Mucosa of stomach (tissue), 1 donor: ENCODE measurements around the gene SATL1.
"Not testable (repeated sequence)": the region's sequence is repeated elsewhere in the genome, so short reads cannot be mapped to it uniquely, and the experiment has no call there.

Source experiments
- H3K27me3 ChIP-seq: one replicate; pipeline ENCODE4 v1.7.0; 2013; ENCODE audit warnings: mild to moderate bottlenecking, low read length; ENCODE audit not compliant: control insufficient read depth, insufficient read depth
- H3K36me3 ChIP-seq: one replicate; pipeline ENCODE4 v1.7.0; 2013; ENCODE audit warnings: low read length; ENCODE audit not compliant: control insufficient read depth, insufficient read depth
- H3K4me1 ChIP-seq: one replicate; pipeline ENCODE4 v1.7.0; 2013; ENCODE audit warnings: mild to moderate bottlenecking, low read length; ENCODE audit not compliant: control insufficient read depth, insufficient read depth
- H3K4me3 ChIP-seq: one replicate; pipeline ENCODE4 v1.7.0; 2013; ENCODE audit warnings: low read length
- H3K9ac ChIP-seq: one replicate; pipeline ENCODE4 v1.7.0; 2013; ENCODE audit warnings: mild to moderate bottlenecking, low read length, moderate library complexity
- H3K9me3 ChIP-seq: one replicate; pipeline ENCODE4 v1.7.0; 2013; ENCODE audit warnings: mild to moderate bottlenecking, low read length, moderate library complexity; ENCODE audit not compliant: control insufficient read depth
- donor health status: Pancreatic carcinoma.

The SATL1 gene

GRCh38 chrX:85243761-85244449, at the start of gene SATL1, which contains the start of gene ZNF711:
Gene SATL1, minus strand, starts transcription at chrX:85243779. Its CDS starts 134,811 bp downstream, at chrX:85108968.
Gene ZNF711, plus strand, starts transcription at chrX:85243991. Its CDS starts 3,582 bp downstream, at chrX:85247573.
- Histone ChIP-seq H3K9me3 (no peaks in the 10 kb centered on the region), H3K9ac (peak within 1 kb of the TSS; percentile 61), H3K36me3 (no peaks in the 10 kb centered on the region), H3K4me3 (peak within 1 kb of the TSS; percentile 19), H3K27me3 (no peaks in the 10 kb centered on the region), H3K4me1 (no peaks in the 10 kb centered on the region)

DNA sequence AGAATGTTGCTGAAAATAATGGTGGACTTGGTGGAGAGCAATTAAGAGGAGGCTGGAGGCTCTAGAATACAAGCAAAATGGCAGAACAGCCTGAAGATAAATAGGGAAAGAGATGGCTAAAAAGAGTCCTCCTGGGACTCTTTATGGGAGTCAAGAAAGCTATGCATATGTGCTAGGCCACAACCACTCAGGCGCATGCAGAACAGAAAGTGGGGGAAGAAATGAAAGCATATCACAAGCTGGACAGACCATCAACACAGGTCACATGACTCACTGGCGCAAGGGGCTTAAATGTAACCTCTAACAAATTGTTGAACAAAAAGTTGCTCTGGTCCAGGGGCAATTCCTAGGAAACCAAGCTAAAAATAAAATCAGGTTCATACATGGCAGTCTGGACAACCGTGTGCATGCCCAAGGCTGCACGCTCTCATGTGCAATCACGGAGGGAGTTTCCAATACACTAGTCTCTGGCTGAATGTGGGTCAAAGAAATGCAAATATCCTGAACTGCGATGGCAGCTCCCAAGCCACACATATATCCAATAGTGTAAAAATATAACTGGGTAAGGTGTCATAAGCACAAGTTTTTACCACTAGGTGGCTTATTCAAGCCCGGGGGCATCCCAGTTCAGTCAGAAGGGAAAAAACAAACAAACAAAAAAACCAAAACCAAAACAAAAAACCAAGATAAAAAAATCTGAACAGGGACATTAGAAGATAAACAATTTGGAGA, 45.6 kb upstream of the SATL1 start:
- H3K27me3 ChIP-seq = no peaks in the 10 kb centered on the region
- no peaks in the 10 kb centered on the region for H3K4me1 ChIP-seq
- no peaks in the 10 kb centered on the region for H3K36me3 ChIP-seq

GRCh38 chrX:85285286-85285685, 41.7 kb upstream of the SATL1 start:
- H3K27me3 ChIP-seq, H3K4me3 ChIP-seq, H3K9ac ChIP-seq, H3K9me3 ChIP-seq, H3K36me3 ChIP-seq, H3K4me1 ChIP-seq: not testable (repeated sequence)

More for the DNA sequence above, 45.6 kb upstream of the SATL1 start:
- no peak overlapping the region for H3K4me3 ChIP-seq
- no peak overlapping the region for H3K9ac ChIP-seq
- H3K9me3 ChIP-seq = no peaks in the 10 kb centered on the region

DNA sequence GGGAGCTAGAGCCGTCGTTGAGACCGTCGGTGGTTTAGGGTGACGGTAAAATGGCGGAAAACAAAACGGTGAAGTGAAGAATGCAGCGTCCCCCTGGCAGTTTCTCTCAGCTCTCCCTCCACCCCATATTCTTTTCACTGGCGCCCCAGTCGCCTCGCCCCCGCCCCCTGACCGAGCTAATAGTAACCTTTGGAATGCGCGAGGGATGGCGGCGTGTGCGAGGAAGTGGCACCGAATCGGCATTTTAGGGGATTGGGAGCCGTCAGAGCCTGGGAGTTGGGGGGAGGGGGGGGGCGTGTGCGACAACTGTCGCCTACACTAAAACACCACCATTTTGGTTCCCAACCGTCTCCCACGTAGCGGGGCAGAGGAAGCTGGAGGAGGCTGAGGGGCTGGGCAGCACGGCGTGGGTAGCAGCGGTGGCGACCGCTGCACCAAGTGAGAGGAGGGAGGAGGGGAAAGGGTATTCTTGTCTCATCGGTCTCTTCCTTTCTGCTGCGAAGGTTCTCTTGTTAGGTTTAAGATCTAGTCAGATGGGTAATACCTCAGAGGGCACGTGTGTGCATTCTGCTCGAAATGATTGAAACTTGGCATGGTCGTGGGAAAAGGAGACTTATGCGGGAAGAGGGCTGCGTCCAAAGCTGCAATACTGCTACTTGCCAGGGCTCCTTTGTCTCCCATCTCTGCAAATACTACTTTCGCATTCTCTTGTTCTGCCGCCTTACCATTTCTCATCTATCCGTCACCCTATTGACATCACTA, 1.1 kb upstream of the SATL1 start:
- Histone ChIP-seq H3K4me3 (peak overlapping the region; percentile 19), H3K9me3 (no peaks in the 10 kb centered on the region), H3K9ac (peak overlapping the region; percentile 61), H3K4me1 (no peaks in the 10 kb centered on the region), H3K36me3 (no peaks in the 10 kb centered on the region), H3K27me3 (no peaks in the 10 kb centered on the region)

DNA sequence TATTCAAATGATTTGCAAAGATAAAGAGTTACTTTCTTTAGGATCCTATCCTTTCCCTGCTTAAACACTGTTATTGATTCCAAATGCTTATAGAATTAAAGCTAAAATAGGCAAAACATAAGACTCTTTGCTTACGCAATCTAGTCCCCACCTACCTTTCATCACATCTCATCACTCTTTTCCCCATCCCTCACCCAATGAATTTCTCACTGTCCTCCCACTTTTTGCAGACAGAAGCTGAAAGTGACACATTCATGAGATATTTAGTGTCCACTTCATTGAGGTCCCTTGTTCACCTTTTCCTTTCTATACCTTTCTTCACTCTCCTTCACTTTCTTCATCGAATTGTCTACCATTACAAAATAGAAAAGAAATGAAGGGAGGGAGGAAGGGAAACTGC, 424 bp downstream of the SATL1 start:
- Histone ChIP-seq H3K9me3 (no peaks in the 10 kb centered on the region), H3K9ac (no peak overlapping the region), H3K4me3 (no peak overlapping the region), H3K27me3 (no peaks in the 10 kb centered on the region), H3K36me3 (no peaks in the 10 kb centered on the region), H3K4me1 (no peaks in the 10 kb centered on the region)

- H3K36me3 ChIP-seq = no peaks in the 10 kb centered on the region
- no peaks in the 10 kb centered on the region for H3K9me3 ChIP-seq
- no peaks in the 10 kb centered on the region for H3K4me1 ChIP-seq
- H3K27me3 ChIP-seq = no peaks in the 10 kb centered on the region
- H3K9ac ChIP-seq = no peak overlapping the region
- no peak overlapping the region for H3K4me3 ChIP-seq
Measured at GRCh38 chrX:85223359-85223758, 20.2 kb downstream of the SATL1 start.

GRCh38 chrX:85221361-85221760, 22.2 kb downstream of the SATL1 start:
- Histone ChIP-seq H3K36me3 (no peaks in the 10 kb centered on the region), H3K4me3 (no peak overlapping the region), H3K4me1 (no peaks in the 10 kb centered on the region), H3K9ac (no peak overlapping the region), H3K9me3 (no peaks in the 10 kb centered on the region), H3K27me3 (no peaks in the 10 kb centered on the region)

GRCh38 chrX:85215946-85216345, 27.6 kb downstream of the SATL1 start:
- Histone ChIP-seq H3K4me3 (no peak overlapping the region), H3K27me3 (no peaks in the 10 kb centered on the region), H3K9me3 (no peaks in the 10 kb centered on the region), H3K36me3 (no peaks in the 10 kb centered on the region), H3K9ac (no peak overlapping the region), H3K4me1 (no peaks in the 10 kb centered on the region)

GRCh38 chrX:85213792-85214530, 29.6 kb downstream of the SATL1 start:
- H3K4me3 ChIP-seq = no peak overlapping the region
- H3K9me3 ChIP-seq = no peaks in the 10 kb centered on the region
- H3K27me3 ChIP-seq = no peaks in the 10 kb centered on the region
- no peaks in the 10 kb centered on the region for H3K36me3 ChIP-seq
- H3K4me1 ChIP-seq = no peaks in the 10 kb centered on the region
- H3K9ac ChIP-seq = no peak overlapping the region

- no peaks in the 10 kb centered on the region for H3K4me1 ChIP-seq
- no peak overlapping the region for H3K9ac ChIP-seq
- H3K9me3 ChIP-seq = no peaks in the 10 kb centered on the region
- no peak overlapping the region for H3K4me3 ChIP-seq
- H3K36me3 ChIP-seq = no peaks in the 10 kb centered on the region
- no peaks in the 10 kb centered on the region for H3K27me3 ChIP-seq
Measured at GRCh38 chrX:85203461-85203970, 40.1 kb downstream of the SATL1 start.

DNA sequence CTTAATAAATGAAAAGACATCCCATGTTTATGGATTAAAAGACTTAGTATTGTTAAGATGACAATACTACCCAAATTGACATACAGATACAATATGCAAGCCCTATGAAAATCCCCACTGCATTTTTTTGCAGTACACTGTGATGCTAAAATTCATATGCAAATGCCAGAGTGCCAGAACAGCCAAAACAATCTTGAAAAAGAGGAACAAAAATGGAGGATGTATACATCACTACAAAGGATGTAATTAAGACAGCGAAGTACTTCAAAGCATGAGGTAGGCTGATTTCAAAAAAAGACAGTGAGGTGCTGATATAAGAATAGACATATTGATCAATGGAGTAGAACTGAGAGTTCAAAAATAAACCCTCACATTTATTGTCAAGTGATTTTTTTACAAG, 47.3 kb downstream of the SATL1 start:
- Histone ChIP-seq H3K9ac (no peak overlapping the region), H3K27me3 (no peaks in the 10 kb centered on the region), H3K36me3 (no peaks in the 10 kb centered on the region), H3K4me3 (no peak overlapping the region), H3K9me3 (no peaks in the 10 kb centered on the region), H3K4me1 (no peaks in the 10 kb centered on the region)
